Heart right ventricle (tissue), 16 donors: ENCODE data around the gene MMP12. TPM values are rescaled to one million over a fixed set of nuclear protein-coding genes. Genes with fewer than 3 reads are reported as not detected.
A peak's percentile ranks its signal among the peaks of the same experiment; 100 is the strongest.
"Not testable (repeated sequence)": the region's sequence is repeated elsewhere in the genome, so short reads cannot be mapped to it uniquely, and the experiment has no call there.

Experiments used
- ATAC-seq, 8 donors: fragments of 200-7000 bp; cut with Tn5 transposase; one replicate each; pipeline ENCODE4 v1.9.1; 2020; ENCODE audit warnings: mild to moderate bottlenecking in 8 of 8, moderate library complexity in 8 of 8, moderate number of reproducible peaks in 1 of 8
- DNase-seq, 2 donors: peaks; one replicate each; pipeline ENCODE4 v3.0.0-alpha.2; 2020
- H3K27ac ChIP-seq, 10 donors: fragments of 200-600 bp; sonication (generic) in 2 of 10; one replicate each; pipeline versions ENCODE4 v1.5.0 to v1.8.0; 2020 to 2022; ENCODE audit warnings: mild to moderate bottlenecking in 3 of 10
- H3K27me3 ChIP-seq, 7 donors: fragments of 200-600 bp; one replicate each; pipeline ENCODE4 v1.8.0; 2021 to 2022; ENCODE audit warnings: mild to moderate bottlenecking in 2 of 7
- H3K36me3 ChIP-seq, 9 donors: fragments of 200-600 bp; sonication (generic) in 1 of 9; one replicate each; pipeline versions ENCODE4 v1.5.0 to v1.8.0; 2020 to 2022; ENCODE audit warnings: mild to moderate bottlenecking in 2 of 9
- H3K4me1 ChIP-seq, 9 donors: fragments of 200-600 bp; sonication (generic) in 1 of 9; one replicate each; pipeline versions ENCODE4 v1.5.0 to v1.8.0; 2020 to 2022; ENCODE audit warnings: mild to moderate bottlenecking in 4 of 9
- H3K4me3 ChIP-seq, 10 donors: fragments of 200-600 bp; sonication (generic) in 2 of 10; one replicate each; pipeline versions ENCODE4 v1.5.0 to v1.8.0; 2020 to 2022; ENCODE audit warnings: mild to moderate bottlenecking in 7 of 10, moderate library complexity in 2 of 10
- H3K9me3 ChIP-seq, 11 donors: fragments of 200-600 bp in 10 of 11; sonication (generic) in 2 of 11; one replicate each; pipeline versions ENCODE4 v1.5.0 to v1.8.0; 2013 to 2022; ENCODE audit warnings: mild to moderate bottlenecking in 2 of 11, control low read depth in 1 of 11, moderate library complexity in 1 of 11
- CTCF ChIP-seq, 9 donors: fragments of 200-600 bp; sonication (generic) in 2 of 9; IDR thresholded peaks; one replicate each; pipeline versions ENCODE4 v1.5.0 to v1.8.0; 2021 to 2022; ENCODE audit warnings: antibody characterized with exemption in 9 of 9, mild to moderate bottlenecking in 5 of 9, moderate library complexity in 1 of 9
- WGBS, 2 donors: extraction: QIAGEN DNeasy Blood & Tissue Kit; methylation state at CpG; one replicate each; pipeline ENCODE4 v1.1.7; 2013; ENCODE audit warnings: inconsistent platforms in 1 of 2; 5-methylcytosine and 5-hydroxymethylcytosine counted together
- intact Hi-C, 10 donors: fragments of 100-400 bp; cut with DNase I; formaldehyde crosslinking; loops; one replicate each; pipeline versions ENCODE4 v1.11.1 to v1.14.2; 2022
- polyA plus RNA-seq, 2 donors: library from polyadenylated mRNA; stranded (reverse); fragments of 200-250 nt; gene quantifications; one replicate each; pipeline ENCODE4 v1.2.3, GENCODE V29; 2013
- total RNA-seq, 10 donors: library from RNA; stranded (reverse); fragmentation: NEBNext Ultra II Directional in 3 of 10; extraction: Animal tissue kit (Norgen Biotek cat#: 25700) in 3 of 10; gene quantifications; one replicate each; pipeline versions ENCODE4 v1.2.1 to v1.2.4, GENCODE V29; 2021 to 2023
- donor health status: Arrhythmogenic right ventricular cardiomyopathy.
- donor health status: ischemic (EF 13 %, LVEDD 7.1; RV severe dilation, severe dysfunction).
- donor health status: healthy with polysubstance abuse.
- donor health status: DM: no; HTN: yes; CAD: no.
- donor health status: DM: no; HTN: no; CAD: no.
- donor health status: ischemic (EF 25% LVEDD 6.9; RV normal size, moderate dysfunction).
- donor health status: ischemic (EF 25% LVEDD 5.7; RV mildly dilated, moderate dysfunction).
- donor health status: healthy.
- donor health status: DM: yes; HTN: yes; CAD: no.
- donor health status: Ischemic cardiomyopathy.
- donor health status: ischemic (EF 35%, LVEDD 5.7; RV mildly dilated, moderate dysfunction).
- donor health status: nonischemic (EF 11% LVEDD 7.7; RV severe dilation, severe dysfunction).
- donor health status: DM: yes; HTN: yes; CAD: no.
- donor health status: PGD.
- donor health status: ischemic (EF 29% LVEDD 5.4; RV normal size, mild dysfunction).
- donor health status: nonischemic (EF 23%, LVEDD 6.1; RV moderate dilation, normal function).

MMP12 gene
- total and polyA plus RNA-seq, 12 donors = 0.30 TPM; not detected in 11

GRCh38 chr11:102882389-102883024 is 7.7 kb upstream of the MMP12 start:
- Histone ChIP-seq H3K4me3 (no peak overlapping the region), H3K27ac (peak overlapping the region in 1 of 10 donors; percentile 55), H3K4me1 (peaks cover 0 to 6% (median 0%) of the 10 kb centered on the region in 9 donors), H3K27me3 (no peaks in the 10 kb centered on the region), H3K36me3 (no peaks in the 10 kb centered on the region), H3K9me3 (no peaks in the 10 kb centered on the region)
- 85 to 87% methylated on average over 4 of the region's 4 CpGs for WGBS, 2 donors
- TF ChIP-seq CTCF (IDR thresholded peaks at IDR 0.05) = no peak
- ATAC-seq = no peak
- intact Hi-C loops = no loop called here
- no peak for DNase-seq

GRCh38 chr11:102879801-102880200 is 5.0 kb upstream of the MMP12 start:
- WGBS, 2 donors = 84 to 89% methylated on average over 5 of the region's 5 CpGs

GRCh38 chr11:102878595-102878994 is 3.8 kb upstream of the MMP12 start:
- H3K4me3 ChIP-seq = no peak overlapping the region
- DNase-seq (no peak), ATAC-seq (peak in 4 of 8 donors; percentile 51 to 81 (median 54))
- no peak overlapping the region for H3K27ac ChIP-seq
- intact Hi-C loops = loop anchor here in 1 of 10 donors (10.0 kb wide), 1 partner anchor 56 kb away; no protein-coding TSS in a partner anchor
- WGBS, 2 donors = 59 to 66% methylated on average over 2 of the region's 2 CpGs
- H3K27me3 ChIP-seq = no peaks in the 10 kb centered on the region
- no peaks in the 10 kb centered on the region for H3K36me3 ChIP-seq
- no peak for TF ChIP-seq CTCF (IDR thresholded peaks at IDR 0.05)
- peaks cover 0 to 6% (median 0%) of the 10 kb centered on the region in 9 donors for H3K4me1 ChIP-seq
- H3K9me3 ChIP-seq = no peaks in the 10 kb centered on the region

More at GRCh38 chr11:102879801-102880200, 5.0 kb upstream of the MMP12 start:
- TF ChIP-seq CTCF (IDR thresholded peaks at IDR 0.05) = no peak
- no peak overlapping the region for H3K27ac ChIP-seq
- no peak for ATAC-seq
- H3K4me3 ChIP-seq = no peak overlapping the region
- intact Hi-C loops = loop anchor here in 1 of 10 donors (10.0 kb wide), 1 partner anchor 55 kb away; no protein-coding TSS in a partner anchor
- H3K9me3 ChIP-seq = no peaks in the 10 kb centered on the region
- H3K4me1 ChIP-seq = peaks cover 0 to 6% (median 0%) of the 10 kb centered on the region in 9 donors
- no peak for DNase-seq
- H3K27me3 ChIP-seq = no peaks in the 10 kb centered on the region
- H3K36me3 ChIP-seq = no peaks in the 10 kb centered on the region

- not testable (repeated sequence) for H3K9me3 ChIP-seq, H3K36me3 ChIP-seq, H3K4me3 ChIP-seq, DNase-seq, ATAC-seq, H3K4me1 ChIP-seq, H3K27me3 ChIP-seq, H3K27ac ChIP-seq
- WGBS, 2 donors = 82 to 87% methylated on average over 8 of the region's 8 CpGs
- intact Hi-C loops = loop anchor here in 1 of 10 donors (10.0 kb wide), 1 partner anchor 1345 kb away; no protein-coding TSS in a partner anchor
Observed at GRCh38 chr11:102869354-102869964, 5.3 kb downstream of the MMP12 start.

GRCh38 chr11:102868339-102868738 is 6.4 kb downstream of the MMP12 start:
- intact Hi-C loops = loop anchor here in 1 of 10 donors (10.0 kb wide), 1 partner anchor 1346 kb away; no protein-coding TSS in a partner anchor
- no peaks in the 10 kb centered on the region for H3K36me3 ChIP-seq
- H3K4me3 ChIP-seq = no peak overlapping the region
- no peak for TF ChIP-seq CTCF (IDR thresholded peaks at IDR 0.05)
- ATAC-seq (no peak), DNase-seq (no peak)
- H3K27ac ChIP-seq = no peak overlapping the region
- H3K9me3 ChIP-seq = no peaks in the 10 kb centered on the region
- H3K4me1 ChIP-seq = no peaks in the 10 kb centered on the region
- no peaks in the 10 kb centered on the region for H3K27me3 ChIP-seq
- 65 to 72% methylated on average over 3 of the region's 3 CpGs for WGBS, 2 donors
